Breast epithelium (tissue), 4 donors: ENCODE measurements around the gene OR10H5. TPM values are rescaled to one million over a fixed set of nuclear protein-coding genes. Genes with fewer than 3 reads are reported as not detected.

Experiments used
- DNase-seq, 2 donors: peaks; one replicate each; pipeline ENCODE4 v3.0.0-alpha.2; 2019; ENCODE audit warnings: low spot score in 2 of 2
- H3K27ac ChIP-seq, 2 donors: fragments of 200-600 bp; sonication (generic) in 1 of 2; one replicate each; pipeline ENCODE4 v1.5.1; 2016 to 2019; ENCODE audit warnings: mild to moderate bottlenecking in 1 of 2
- H3K27me3 ChIP-seq, 2 donors: fragments of 200-600 bp; sonication (generic) in 1 of 2; one replicate each; pipeline versions ENCODE4 v1.5.1 to v1.6.0; 2017 to 2019; ENCODE audit warnings: control low read depth in 1 of 2, mild to moderate bottlenecking in 1 of 2
- H3K36me3 ChIP-seq: fragments of 200-600 bp; one replicate; pipeline ENCODE4 v1.5.1; 2019
- H3K4me1 ChIP-seq, 2 donors: fragments of 200-600 bp; sonication (generic); one replicate each; pipeline ENCODE4 v1.5.1; 2016 to 2019; ENCODE audit warnings: control low read depth in 1 of 2
- H3K4me3 ChIP-seq, 3 donors: fragments of 200-600 bp; sonication (generic); 1 replicate in 2 of 3; 2 replicates in 1 of 3; pipeline ENCODE4 v1.5.1; 2016 to 2019; ENCODE audit warnings: mild to moderate bottlenecking in 3 of 3, moderate library complexity in 2 of 3
- H3K9me3 ChIP-seq, 2 donors: fragments of 200-600 bp; sonication (generic) in 1 of 2; one replicate each; pipeline ENCODE4 v1.5.1; 2016 to 2019; ENCODE audit warnings: control low read depth in 1 of 2
- CTCF ChIP-seq, 3 donors: fragments of 450-650 bp; IDR thresholded peaks; one replicate each; pipeline ENCODE4 v1.5.1; 2016 to 2017; ENCODE audit warnings: antibody characterized with exemption in 3 of 3, mild to moderate bottlenecking in 3 of 3, moderate library complexity in 3 of 3
- POLR2A ChIP-seq: fragments of 450-650 bp; IDR thresholded peaks from one replicate; pipeline ENCODE4 v1.6.1; 2016; ENCODE audit warnings: antibody characterized with exemption, mild to moderate bottlenecking, moderate library complexity
- POLR2AphosphoS5 ChIP-seq, 3 donors: sonication (generic); formaldehyde crosslinking; IDR thresholded peaks; one replicate each; pipeline ENCODE4 v1.6.1; 2017; ENCODE audit warnings: antibody characterized with exemption in 3 of 3
- intact Hi-C: fragments of 100-400 bp; cut with DNase I; formaldehyde crosslinking; loops from one replicate; pipeline ENCODE4 v1.15.1; 2023; ENCODE audit warnings: low total_unique reads
- total RNA-seq, 3 donors: library from RNA; depleted of rRNA; stranded (reverse); fragments of >200 nt; gene quantifications; one replicate each; pipeline ENCODE4 v1.1.0, GENCODE V29; 2016

Gene OR10H5
- total RNA-seq, 3 donors from 2014 or later: not detected

DNA sequence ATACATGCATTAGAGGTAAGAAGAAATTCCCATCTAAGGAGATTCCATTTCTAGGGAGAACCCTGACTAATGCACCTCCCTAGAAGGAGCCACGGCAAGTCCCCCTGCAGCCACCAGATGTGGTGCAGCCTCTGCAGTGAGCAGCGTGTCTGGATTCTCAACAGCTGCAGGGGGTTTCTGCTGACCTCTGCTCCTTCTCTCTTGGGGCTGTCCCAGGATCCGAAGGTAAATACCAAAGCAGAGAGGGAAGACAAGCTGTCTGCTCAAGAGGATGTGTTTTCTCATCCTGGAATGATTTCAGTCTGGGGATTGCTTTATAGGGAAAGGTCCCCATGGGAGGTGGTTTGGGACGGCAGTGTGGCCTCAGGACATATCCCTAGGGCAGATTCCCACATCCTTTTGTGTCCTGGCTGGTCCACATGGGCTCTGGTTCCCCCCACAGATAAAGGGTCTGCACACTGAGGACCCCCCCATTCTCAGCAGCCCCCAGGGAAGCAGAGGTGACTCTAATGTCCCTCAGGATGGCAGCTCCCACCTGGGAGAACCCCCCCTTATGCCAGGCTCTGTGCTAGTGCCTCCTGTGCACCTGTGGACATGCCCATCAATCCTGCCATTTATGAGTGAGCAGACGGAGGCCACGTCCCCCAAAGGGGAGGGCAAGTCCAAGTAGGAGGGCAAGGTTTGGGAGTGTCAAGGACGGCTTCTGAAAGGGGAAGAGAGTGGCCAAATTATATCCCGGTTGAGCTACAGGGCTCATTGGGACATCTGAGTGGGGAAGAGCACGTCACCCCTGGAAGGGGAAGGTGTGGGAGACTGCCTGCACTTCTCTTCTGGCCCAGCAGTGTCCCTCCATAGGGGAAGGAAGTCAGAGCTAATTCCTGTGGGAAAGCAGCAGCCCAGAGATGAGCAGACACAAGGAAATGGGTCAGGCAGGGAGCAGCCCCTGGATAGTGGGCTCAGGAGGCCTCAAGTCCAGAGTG is 10.2 kb upstream of the OR10H5 start:
- Histone ChIP-seq H3K4me3 (no peak overlapping the region), H3K9me3 (no peaks in the 10 kb centered on the region), H3K27ac (no peak overlapping the region), H3K36me3 (no peaks in the 10 kb centered on the region), H3K27me3 (no peaks in the 10 kb centered on the region), H3K4me1 (peaks cover 0 to 6% of the 10 kb centered on the region in 2 donors)
- no peak for DNase-seq
- intact Hi-C loops: no loop called here
- TF ChIP-seq CTCF (IDR thresholded peaks at IDR 0.05) (no peak), POLR2A (no peak), POLR2AphosphoS5 (IDR thresholded peaks at IDR 0.05) (no peak)

DNA sequence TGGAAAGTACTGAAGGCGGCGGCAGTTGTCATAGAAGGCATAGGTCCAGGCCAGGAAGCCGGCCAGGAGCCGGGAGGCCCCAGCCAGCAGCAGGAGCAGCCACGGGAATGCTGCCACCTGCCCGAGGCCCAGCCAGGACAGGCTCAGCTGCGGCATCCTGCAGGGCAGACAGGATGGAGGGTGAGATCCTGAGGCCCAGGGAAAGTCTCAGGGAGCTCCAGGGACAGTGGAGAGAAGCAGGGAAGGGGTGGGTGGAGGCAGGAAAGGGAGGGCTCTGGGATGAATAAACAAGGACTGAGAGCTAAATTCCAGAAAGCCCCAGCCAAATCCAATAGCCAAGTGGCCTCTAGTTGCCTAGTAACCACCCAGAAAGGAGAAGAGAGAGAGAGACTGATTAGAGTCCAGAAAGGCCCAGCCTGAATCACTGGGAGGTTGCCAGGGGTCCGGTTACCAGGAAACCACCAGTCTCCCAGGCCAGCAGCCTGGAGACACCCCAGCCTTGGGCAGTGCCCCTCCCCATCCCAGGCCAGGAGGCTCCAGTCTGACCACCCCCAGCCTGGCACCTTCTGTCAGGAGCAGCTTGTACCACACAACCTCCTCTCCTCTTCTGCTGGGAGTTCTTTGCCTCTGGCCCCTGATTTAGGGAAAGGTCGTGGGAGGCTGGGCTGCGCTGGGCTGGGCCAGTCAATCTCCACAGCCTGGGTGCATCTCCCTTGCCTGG is 7.5 kb upstream of the OR10H5 start:
- peak; percentile 60 to 76 for DNase-seq
- Histone ChIP-seq H3K36me3 (no peaks in the 10 kb centered on the region), H3K9me3 (no peaks in the 10 kb centered on the region), H3K27ac (peak overlapping the region; percentile 85 to 93), H3K4me1 (peaks cover 0 to 6% of the 10 kb centered on the region in 2 donors), H3K27me3 (no peaks in the 10 kb centered on the region), H3K4me3 (peak overlapping the region in 2 of 3 donors; percentile 35 to 55)
- intact Hi-C loops: no loop called here
- no peak for TF ChIP-seq CTCF (IDR thresholded peaks at IDR 0.05)

DNA sequence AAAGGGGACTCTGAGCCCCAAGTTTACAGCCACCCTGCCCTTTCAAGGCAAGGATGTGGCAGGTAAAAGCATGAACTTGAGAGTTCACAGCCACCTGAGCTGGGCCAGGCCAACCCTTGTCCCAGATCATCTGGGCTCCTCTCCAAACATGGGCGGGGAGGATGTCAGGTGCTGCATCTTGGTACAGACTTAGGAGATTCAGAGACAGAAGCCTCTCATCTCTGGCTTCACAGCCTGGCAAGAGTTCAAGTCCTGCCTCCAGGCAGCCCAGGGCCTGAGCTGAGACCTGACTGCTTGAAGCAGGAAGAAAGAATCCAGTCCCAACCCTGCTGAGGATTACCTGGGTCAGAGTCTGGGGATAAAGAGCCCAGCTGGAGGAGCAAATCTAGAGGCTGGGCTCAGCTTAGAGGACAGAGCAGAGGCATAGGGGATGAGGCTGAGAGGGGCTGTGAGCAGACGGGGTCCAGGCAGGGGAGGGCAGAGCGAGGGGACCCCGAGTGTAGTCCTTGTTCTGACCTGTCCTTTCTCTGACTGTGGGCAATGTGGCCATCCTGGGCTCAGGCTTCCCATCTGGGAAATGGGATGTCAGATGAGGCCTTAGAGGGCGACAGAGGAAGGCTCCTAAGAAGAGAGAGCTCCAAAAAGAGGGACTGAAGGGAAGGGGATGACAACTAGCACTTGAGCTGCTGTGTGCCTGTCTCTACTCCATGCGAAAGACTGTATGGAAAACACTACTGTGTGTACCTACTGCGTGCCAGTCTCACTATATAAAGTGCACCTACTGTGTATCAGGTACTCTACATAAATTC is 6.6 kb upstream of the OR10H5 start:
- peak in 1 of 2 donors; percentile 72 for DNase-seq

GRCh38 chr19:15781661-15782060 is 5.8 kb upstream of the OR10H5 start:
- Histone ChIP-seq H3K27ac (peak overlapping the region in 1 of 2 donors; percentile 93), H3K36me3 (no peaks in the 10 kb centered on the region), H3K9me3 (no peaks in the 10 kb centered on the region), H3K4me1 (peaks cover 0 to 6% of the 10 kb centered on the region in 2 donors), H3K4me3 (no peak overlapping the region), H3K27me3 (no peaks in the 10 kb centered on the region)
- no peak for TF ChIP-seq CTCF (IDR thresholded peaks at IDR 0.05)
- no peak for TF ChIP-seq POLR2AphosphoS5 (IDR thresholded peaks at IDR 0.05)
- no peak for TF ChIP-seq POLR2A
- DNase-seq: no peak
- intact Hi-C loops: no loop called here

More for the DNA sequence above, 6.6 kb upstream of the OR10H5 start:
- intact Hi-C loops: no loop called here
- Histone ChIP-seq H3K9me3 (no peaks in the 10 kb centered on the region), H3K4me1 (peaks cover 0 to 6% of the 10 kb centered on the region in 2 donors), H3K27me3 (no peaks in the 10 kb centered on the region), H3K4me3 (no peak overlapping the region), H3K27ac (peak overlapping the region; percentile 85 to 93), H3K36me3 (no peaks in the 10 kb centered on the region)
- no peak for TF ChIP-seq CTCF (IDR thresholded peaks at IDR 0.05)
- TF ChIP-seq POLR2AphosphoS5 (IDR thresholded peaks at IDR 0.05): no peak
- TF ChIP-seq POLR2A: no peak
